Activated B cell treated with CpG ODN at 0.5 μM for 24 hours (primary cell): ENCODE results near the gene PGAP2. TPM values are rescaled to one million over a fixed set of nuclear protein-coding genes. Genes with fewer than 3 reads are reported as not detected.

Experiments used
- ATAC-seq: fragments of 200-7000 bp; cut with Tn5 transposase; one replicate; pipeline ENCODE4 v1.10.0; 2021; ENCODE audit warnings: low read depth, mild to moderate bottlenecking, moderate library complexity
- CTCF ChIA-PET: fragments of 350-600 bp; sonication (Branson Sonifier 250); formaldehyde crosslinking; loops from one replicate; lab custom pipeline; 2021; ENCODE audit warnings: antibody characterized with exemption; lab: Charles Lee
- POLR2A ChIA-PET: fragments of 350-600 bp; sonication (Branson Sonifier 250); formaldehyde crosslinking; loops from one replicate; lab custom pipeline; 2021; ENCODE audit warnings: antibody characterized with exemption; lab: Charles Lee
- DNase-seq: peaks from one replicate; pipeline ENCODE4 v3.0.0; 2022
- H3K27ac Mint-ChIP-seq: one replicate; pipeline ENCODE4 v1.8.0; 2020; ENCODE audit warnings: mixed read lengths
- H3K27me3 Mint-ChIP-seq: one replicate; pipeline ENCODE4 v1.8.0; 2021; ENCODE audit warnings: mixed read lengths
- H3K36me3 Mint-ChIP-seq: one replicate; pipeline ENCODE4 v1.8.0; 2021; ENCODE audit warnings: low read depth, mixed read lengths
- H3K4me1 Mint-ChIP-seq: one replicate; pipeline ENCODE4 v1.8.0; 2021; ENCODE audit warnings: mixed read lengths
- H3K4me3 Mint-ChIP-seq: one replicate; pipeline ENCODE4 v1.8.0; 2020; ENCODE audit warnings: mild to moderate bottlenecking, mixed read lengths
- H3K9me3 Mint-ChIP-seq: one replicate; pipeline ENCODE4 v1.8.0; 2020; ENCODE audit warnings: mixed read lengths
- intact Hi-C: fragments of 100-400 bp; cut with micrococcal nuclease; formaldehyde crosslinking; loops from one replicate; pipeline ENCODE4 v1.15.1; 2024
- total RNA-seq: library from RNA; stranded (reverse); gene quantifications from 2 replicates; pipeline ENCODE4 v1.2.3, GENCODE V29; 2022
- TF ChIP-seq, protein P1 (sequence below): fragments of 200-600 bp; IDR thresholded peaks from one replicate; pipeline ENCODE4 v1.8.0; 2022; ENCODE audit warnings: antibody characterized with exemption, mild to moderate bottlenecking

PGAP2 gene
- total RNA-seq, 1 donor from 2014 or later: 25.0 TPM

DNA sequence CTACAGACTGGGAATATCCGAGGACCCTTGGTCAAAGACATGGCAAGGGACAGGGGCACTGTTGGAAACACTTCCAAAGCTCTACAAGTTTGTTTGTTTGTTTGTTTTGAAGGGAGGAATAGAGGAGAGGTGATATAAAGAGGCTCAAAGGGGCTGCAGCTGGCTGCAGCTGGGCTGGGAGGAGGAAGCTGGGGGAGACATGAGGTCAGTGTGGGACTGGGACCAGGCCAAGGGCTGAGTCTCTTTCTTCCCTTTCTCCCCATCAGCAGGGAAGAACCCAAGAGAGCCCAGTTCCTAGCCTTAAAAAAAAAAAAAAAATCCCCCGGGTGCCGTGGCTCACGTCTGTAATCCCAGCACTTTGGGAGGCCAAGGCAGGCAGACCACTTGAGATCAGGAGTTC is 27.4 kb downstream of the PGAP2 start:
- H3K4me3 Mint-ChIP-seq: peak overlapping the region; percentile 65
- no peaks in the 10 kb centered on the region for H3K9me3 Mint-ChIP-seq
- intact Hi-C loops: no loop called here
- DNase-seq: no peak
- no peak for ATAC-seq
- POLR2A ChIA-PET: interaction anchor here (0.6 to 7.1 kb wide), 6 partner anchors 8 to 27 kb away, joined by 3 to 91 read pairs (median 6); partner anchors contain the start of genes PGAP2 and STIM1
- peaks cover 90% of the 10 kb centered on the region for H3K4me1 Mint-ChIP-seq
- H3K27me3 Mint-ChIP-seq: no peaks in the 10 kb centered on the region
- TF ChIP-seq, protein P1, sequence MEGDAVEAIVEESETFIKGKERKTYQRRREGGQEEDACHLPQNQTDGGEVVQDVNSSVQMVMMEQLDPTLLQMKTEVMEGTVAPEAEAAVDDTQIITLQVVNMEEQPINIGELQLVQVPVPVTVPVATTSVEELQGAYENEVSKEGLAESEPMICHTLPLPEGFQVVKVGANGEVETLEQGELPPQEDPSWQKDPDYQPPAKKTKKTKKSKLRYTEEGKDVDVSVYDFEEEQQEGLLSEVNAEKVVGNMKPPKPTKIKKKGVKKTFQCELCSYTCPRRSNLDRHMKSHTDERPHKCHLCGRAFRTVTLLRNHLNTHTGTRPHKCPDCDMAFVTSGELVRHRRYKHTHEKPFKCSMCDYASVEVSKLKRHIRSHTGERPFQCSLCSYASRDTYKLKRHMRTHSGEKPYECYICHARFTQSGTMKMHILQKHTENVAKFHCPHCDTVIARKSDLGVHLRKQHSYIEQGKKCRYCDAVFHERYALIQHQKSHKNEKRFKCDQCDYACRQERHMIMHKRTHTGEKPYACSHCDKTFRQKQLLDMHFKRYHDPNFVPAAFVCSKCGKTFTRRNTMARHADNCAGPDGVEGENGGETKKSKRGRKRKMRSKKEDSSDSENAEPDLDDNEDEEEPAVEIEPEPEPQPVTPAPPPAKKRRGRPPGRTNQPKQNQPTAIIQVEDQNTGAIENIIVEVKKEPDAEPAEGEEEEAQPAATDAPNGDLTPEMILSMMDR: no peak
- H3K36me3 Mint-ChIP-seq: peaks cover 75% of the 10 kb centered on the region
- H3K27ac Mint-ChIP-seq: peak overlapping the region; percentile 76
- CTCF ChIA-PET: interaction anchor here (1.0 to 13.0 kb wide), 2 partner anchors 11 to 16 kb away, joined by 5 to 156 read pairs; partner anchors contain the start of gene STIM1

GRCh38 chr11:3836903-3837302 is 28.5 kb downstream of the PGAP2 start:
- ChIA-PET POLR2A (interaction anchor here (0.6 to 9.3 kb wide), 7 partner anchors 12 to 221 kb away, joined by 3 to 352 read pairs (median 10); partner anchors contain the start of genes PGAP2 and STIM1), CTCF (interaction anchor here (3.2 to 13.0 kb wide), 3 partner anchors 15 to 235 kb away, joined by 13 to 156 read pairs (median 36); partner anchors contain the start of genes PGAP2 and STIM1)
- Mint-ChIP-seq H3K9me3 (no peaks in the 10 kb centered on the region), H3K27me3 (no peaks in the 10 kb centered on the region), H3K36me3 (peaks cover 63% of the 10 kb centered on the region), H3K4me1 (peaks cover 86% of the 10 kb centered on the region), H3K27ac (peak overlapping the region; percentile 83), H3K4me3 (peak overlapping the region; percentile 91)
- no peak for DNase-seq
- no peak for ATAC-seq
- intact Hi-C loops: no loop called here
- TF ChIP-seq, protein P1: no peak

DNA sequence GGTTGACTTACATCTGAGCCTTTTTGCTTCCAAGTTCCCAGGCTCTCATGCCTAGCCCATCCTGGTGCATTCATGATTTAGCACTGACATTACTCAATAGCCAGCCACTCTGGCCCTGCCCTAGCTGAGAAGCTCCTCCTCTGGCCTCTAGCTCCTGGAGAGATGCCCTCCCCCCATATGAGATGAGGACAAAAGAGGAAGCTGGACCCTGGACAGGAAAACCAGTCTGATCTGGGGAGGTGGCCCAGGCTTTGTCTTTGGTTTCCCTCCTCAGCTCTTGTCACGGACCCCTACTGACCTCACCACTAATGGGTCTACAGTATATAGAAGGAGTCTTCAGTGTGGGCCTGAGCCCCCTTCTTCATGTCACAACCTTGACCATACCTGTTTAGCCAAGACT is 29.4 kb downstream of the PGAP2 start:
- Mint-ChIP-seq H3K36me3 (peaks cover 57% of the 10 kb centered on the region), H3K9me3 (no peaks in the 10 kb centered on the region), H3K4me1 (peaks cover 82% of the 10 kb centered on the region), H3K27ac (peak overlapping the region; percentile 83), H3K27me3 (no peaks in the 10 kb centered on the region), H3K4me3 (peak overlapping the region; percentile 91)
- TF ChIP-seq, protein P1: no peak
- no peak for DNase-seq
- POLR2A ChIA-PET: interaction anchor here (0.6 to 9.3 kb wide), 4 partner anchors 13 to 40 kb away, joined by 3 to 352 read pairs (median 82); partner anchors contain the start of genes NUP98 and STIM1
- intact Hi-C loops: no loop called here
- no peak for ATAC-seq
- CTCF ChIA-PET: interaction anchor here (1.1 to 13.0 kb wide), 5 partner anchors 8 to 234 kb away, joined by 3 to 156 read pairs (median 36); partner anchors contain the start of genes PGAP2 and STIM1

DNA sequence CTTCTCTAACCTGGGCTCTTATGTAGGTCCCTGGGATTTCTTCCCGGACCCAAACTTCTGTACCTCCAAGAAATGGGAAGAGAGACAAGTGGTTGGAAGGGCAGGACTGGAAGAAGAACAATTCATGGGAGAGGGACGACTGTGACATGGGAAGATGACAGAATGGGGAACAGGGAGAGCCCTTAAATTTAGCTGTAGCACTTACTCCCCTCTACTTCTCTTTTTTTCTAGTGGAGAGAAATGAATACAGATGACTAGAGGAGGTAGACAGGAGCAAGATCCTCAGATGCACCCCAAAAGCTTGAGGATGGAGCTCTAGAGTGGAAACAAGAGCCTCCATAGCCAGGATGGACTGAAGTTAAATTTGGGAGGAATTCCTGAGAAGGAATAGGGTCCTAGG is 30.1 kb downstream of the PGAP2 start:
- no peak for ATAC-seq

More for the DNA sequence above, 30.1 kb downstream of the PGAP2 start:
- Mint-ChIP-seq H3K9me3 (no peaks in the 10 kb centered on the region), H3K36me3 (peaks cover 53% of the 10 kb centered on the region), H3K4me1 (peaks cover 78% of the 10 kb centered on the region), H3K27me3 (no peaks in the 10 kb centered on the region), H3K4me3 (peak overlapping the region; percentile 91), H3K27ac (peak overlapping the region; percentile 83)
- ChIA-PET POLR2A (interaction anchor here (0.7 to 9.3 kb wide), 6 partner anchors 10 to 41 kb away, joined by 5 to 352 read pairs (median 60); partner anchors contain the start of genes NUP98, PGAP2 and STIM1), CTCF (interaction anchor here (3.2 to 13.0 kb wide), 4 partner anchors 14 to 234 kb away, joined by 13 to 156 read pairs (median 44); partner anchors contain the start of genes PGAP2 and STIM1)
- intact Hi-C loops: no loop called here
- TF ChIP-seq, protein P1: no peak
- no peak for DNase-seq
